HEK293T (cell line): Measurements from ENCODE around the gene NUAK1.

Source experiments
- CTBP1 ChIP-seq: fragments of 450-650 bp; IDR thresholded peaks from 2 replicates; pipeline ENCODE4 v1.6.1; 2016; ENCODE audit warnings: borderline replicate concordance
- ELF4 ChIP-seq: fragments of 450-650 bp; IDR thresholded peaks from 2 replicates; pipeline ENCODE4 v1.6.1; 2017; ENCODE audit warnings: antibody characterized with exemption
- FOXA1 ChIP-seq: fragments of 450-650 bp; IDR thresholded peaks from 2 replicates; pipeline ENCODE4 v1.6.1; 2016; ENCODE audit warnings: mild to moderate bottlenecking
- FOXK2 ChIP-seq: fragments of 450-650 bp; IDR thresholded peaks from 2 replicates; pipeline ENCODE4 v1.6.1; 2016; ENCODE audit warnings: mild to moderate bottlenecking
- NFRKB ChIP-seq: fragments of 450-650 bp; IDR thresholded peaks from 2 replicates; pipeline ENCODE4 v1.6.1; 2016; ENCODE audit warnings: mild to moderate bottlenecking, moderate library complexity

- TF ChIP-seq NFRKB (no peak), FOXK2 (no peak), ELF4 (no peak), CTBP1 (no peak), FOXA1 (no peak)
Measured at GRCh38 chr12:106066726-106067325, 71.9 kb downstream of the NUAK1 start.
